ENCODE measurements around the gene TP53RK.

DNA sequence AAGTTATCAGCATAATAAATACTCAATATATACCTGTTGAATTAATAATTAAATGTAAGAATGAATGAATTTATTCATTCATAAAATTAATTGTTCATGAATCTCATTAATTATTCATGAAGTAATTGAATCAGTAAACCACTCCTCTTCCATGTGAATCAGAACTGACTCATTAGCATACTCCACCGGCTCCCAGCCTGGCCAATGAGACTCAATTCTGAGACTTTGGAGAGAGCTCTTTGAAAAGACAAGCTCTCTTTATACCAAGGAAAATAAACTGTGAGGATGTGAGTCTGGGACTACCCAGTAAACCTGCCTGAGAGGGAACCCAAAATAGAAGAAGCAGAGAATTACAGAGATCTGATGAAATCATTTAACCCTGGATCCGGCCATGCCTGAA lies 11.8 kb upstream of the TP53RK start:
- no peak for TF ChIP-seq CTCF (IDR thresholded peaks at IDR 0.05; ENCODE audit: low read depth, low read length)
- no peak for TF ChIP-seq POLR2A (IDR thresholded peaks at IDR 0.05; ENCODE audit: extremely low read depth, insufficient read length)
